GM18502 (cell line): Measurements from ENCODE around the gene C13orf46.
"Not testable (repeated sequence)": the region's sequence is repeated elsewhere in the genome, so short reads cannot be mapped to it uniquely, and the experiment has no call there.

Experiments used
- ATAC-seq: cut with Tn5 transposase; IDR thresholded peaks from one replicate; pipeline ENCODE4 v1.9.1; 2021; ENCODE audit warnings: mild to moderate bottlenecking; ENCODE audit not compliant: unreplicated experiment, poor library complexity

Gene C13orf46

DNA sequence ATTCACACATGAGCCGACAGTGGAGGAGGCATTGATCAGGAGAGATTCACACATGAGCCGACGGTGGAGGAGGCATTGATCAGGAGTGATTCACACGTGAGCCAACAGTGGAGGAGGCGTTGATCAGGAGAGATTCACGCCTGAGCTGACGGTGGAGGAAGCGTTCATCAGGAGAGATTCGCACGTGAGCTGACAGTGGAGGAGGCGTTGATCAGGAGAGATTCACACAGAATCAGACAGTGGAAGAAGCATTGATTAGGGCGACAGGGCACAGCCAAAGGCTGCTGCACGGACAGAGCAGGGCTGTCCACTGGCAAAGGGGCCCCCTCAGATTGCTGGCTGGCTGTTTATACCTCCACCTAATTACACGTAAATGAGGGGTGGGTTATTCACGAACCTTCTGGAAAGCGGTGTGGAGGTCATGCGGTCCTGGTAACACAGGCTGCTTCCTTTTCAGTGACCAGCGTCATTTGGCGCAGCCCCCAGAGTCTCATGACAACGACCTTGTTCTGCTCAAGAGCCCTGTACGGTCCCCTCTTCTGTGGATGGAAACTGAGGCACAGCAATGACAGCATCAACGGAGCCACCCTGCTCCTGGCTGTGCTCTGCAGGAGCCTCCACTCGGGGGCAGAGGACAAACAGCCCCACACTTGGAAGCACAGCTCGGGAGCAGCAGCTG, 59.4 kb downstream of the C13orf46 start:
- ATAC-seq: no peak

- ATAC-seq: not testable (repeated sequence)
Observed at GRCh38 chr13:113913838-113914237, 60.0 kb downstream of the C13orf46 start.

DNA sequence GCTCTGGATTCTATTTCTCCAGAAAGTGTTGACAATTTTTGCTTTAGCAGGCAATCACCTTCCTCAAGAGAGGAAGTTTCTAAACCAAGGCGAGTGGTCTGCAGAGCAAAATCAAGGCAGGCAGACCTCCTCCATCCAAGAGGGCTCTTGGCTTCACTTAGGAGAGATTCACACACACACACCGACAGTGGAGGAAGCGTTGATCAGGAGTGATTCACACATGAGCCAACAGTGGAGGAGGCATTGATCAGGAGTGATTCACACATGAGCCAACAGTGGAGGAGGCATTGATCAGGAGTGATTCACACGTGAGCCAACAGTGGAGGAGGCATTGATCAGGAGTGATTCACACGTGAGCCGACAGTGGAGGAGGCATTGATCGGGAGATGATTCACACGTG, 60.5 kb downstream of the C13orf46 start:
- ATAC-seq: not testable (repeated sequence)

DNA sequence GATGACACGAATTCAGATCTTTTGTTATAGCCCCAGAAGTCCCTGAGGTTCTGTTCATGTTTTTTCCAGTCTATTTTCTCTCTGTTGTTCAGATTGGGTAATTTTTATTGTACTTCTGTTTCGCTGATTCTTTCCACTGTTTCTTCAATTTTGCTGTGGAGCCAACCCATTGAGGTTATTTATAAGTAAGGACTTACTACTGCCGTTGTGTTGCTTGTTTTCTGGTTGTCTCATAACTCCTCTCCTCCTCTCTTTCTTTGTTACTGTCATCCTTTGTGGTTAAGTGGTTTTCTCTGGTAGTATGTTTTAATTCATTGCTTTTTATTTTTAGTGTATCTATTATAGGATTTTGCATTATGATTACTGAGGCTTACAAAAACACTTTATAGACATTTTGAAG, 61.3 kb downstream of the C13orf46 start:
- ATAC-seq: no peak

- no peak for ATAC-seq
Observed at GRCh38 chr13:113907635-113908617, 66.0 kb downstream of the C13orf46 start.

DNA sequence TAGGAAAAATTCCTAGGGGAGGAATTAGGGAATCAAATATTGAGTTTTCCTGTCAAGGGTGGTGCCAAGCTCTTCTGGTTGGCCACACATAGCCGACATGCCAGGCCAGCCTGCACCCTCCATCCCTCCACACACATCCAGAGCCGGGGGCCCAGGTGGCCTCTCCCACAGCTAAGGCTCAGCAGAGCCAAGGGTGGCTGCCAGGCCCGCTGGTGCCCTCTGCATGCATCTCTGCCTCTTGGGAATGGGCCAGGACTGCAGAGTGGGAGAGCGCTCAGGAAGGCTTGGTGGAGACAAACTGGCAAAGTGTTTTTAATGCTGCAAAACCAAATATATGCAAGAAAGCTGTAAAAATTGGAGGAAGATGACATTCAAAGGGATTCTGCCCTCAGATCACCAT, 67.3 kb downstream of the C13orf46 start:
- no peak for ATAC-seq

DNA sequence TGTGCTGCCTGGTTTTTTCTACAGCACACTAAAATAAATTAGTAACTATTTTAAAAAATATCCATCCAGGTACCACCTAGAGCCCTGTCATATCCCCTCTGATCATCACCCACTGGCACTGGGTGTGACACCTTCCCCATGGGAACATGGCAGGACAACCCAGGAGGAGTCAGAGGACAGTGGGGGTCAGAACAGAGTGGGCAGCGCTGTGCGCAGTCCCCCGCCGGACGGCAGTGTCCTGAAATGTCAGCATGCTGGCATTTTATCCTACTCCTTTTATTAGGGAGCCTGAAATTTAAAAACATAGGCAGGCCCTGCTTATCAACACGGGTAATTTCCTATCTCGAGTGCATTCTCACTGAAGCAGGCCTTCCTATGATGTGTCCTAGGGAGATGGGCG, 67.9 kb downstream of the C13orf46 start:
- ATAC-seq: no peak

DNA sequence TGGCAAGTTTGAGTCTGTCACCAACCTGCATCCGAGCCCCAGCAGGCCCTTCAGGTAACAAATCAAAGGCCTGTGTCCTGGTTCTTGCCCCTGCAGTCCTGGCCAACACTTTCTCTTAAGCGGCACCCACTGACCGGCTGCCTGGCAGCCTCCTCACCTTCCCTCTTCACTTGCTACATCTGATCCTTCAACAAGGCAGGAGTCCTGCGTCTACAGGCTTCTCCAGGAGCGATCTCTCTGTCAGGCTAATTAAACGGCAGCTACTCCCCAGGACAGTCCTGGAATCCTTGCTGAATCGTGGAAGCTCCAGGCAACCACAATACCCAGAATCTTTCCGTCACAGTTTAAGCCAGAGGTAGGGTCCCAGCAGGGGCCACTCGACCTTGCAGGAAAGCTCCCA, 68.9 kb downstream of the C13orf46 start:
- no peak for ATAC-seq

DNA sequence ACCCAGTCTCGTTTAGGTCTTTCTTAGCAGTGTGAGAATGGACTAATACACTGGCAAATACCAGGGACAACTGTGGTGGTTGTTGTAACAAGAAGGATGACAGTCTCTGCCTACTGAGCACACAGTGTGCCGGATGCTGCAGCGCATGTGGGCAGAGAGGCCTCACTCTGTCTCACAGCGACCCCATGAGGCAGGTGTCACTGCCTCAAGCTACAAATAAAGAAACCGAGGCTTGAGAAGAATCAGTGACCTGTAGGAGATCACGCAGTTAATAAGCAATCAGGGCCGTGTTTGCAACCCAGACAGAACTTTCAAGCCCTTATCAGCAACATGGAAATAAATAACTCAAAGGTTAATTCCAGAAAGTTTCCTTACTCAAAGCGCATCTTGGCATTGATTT, 69.5 kb downstream of the C13orf46 start:
- no peak for ATAC-seq

DNA sequence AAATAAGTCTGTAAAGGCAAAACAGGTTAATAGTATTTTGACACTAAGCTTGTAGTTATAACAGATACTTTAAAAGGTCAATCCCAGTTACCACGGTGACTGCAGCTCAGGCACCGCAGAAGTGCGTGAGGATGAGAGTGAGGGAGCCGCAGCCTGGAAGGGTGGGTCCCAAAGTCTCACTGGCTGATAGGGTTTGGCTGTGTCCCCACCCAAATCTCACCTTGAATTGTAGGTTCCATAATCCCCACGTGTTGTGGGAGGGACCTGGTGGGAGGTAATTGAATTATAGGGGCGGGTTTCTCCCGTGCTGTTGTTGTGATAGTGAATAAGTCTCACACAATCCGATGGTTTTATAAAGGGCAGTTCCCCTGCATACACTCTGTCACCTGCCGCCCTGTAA, 70.0 kb downstream of the C13orf46 start:
- no peak for ATAC-seq
